GM19395 (cell line): Measurements from ENCODE around the gene SAMD11.
"Not testable (repeated sequence)": the region's sequence is repeated elsewhere in the genome, so short reads cannot be mapped to it uniquely, and the experiment has no call there.

Experiments used
- ATAC-seq: cut with Tn5 transposase; IDR thresholded peaks from one replicate; pipeline ENCODE4 v1.9.1; 2021; ENCODE audit warnings: mild to moderate bottlenecking, moderate library complexity; ENCODE audit not compliant: unreplicated experiment

Gene SAMD11

GRCh38 chr1:974687-975328 is 51.1 kb downstream of the SAMD11 start:
- ATAC-seq: no peak

- ATAC-seq: no peak
Measured at GRCh38 chr1:975365-975764, 51.6 kb downstream of the SAMD11 start.

GRCh38 chr1:975896-976683 is 52.4 kb downstream of the SAMD11 start:
- no peak for ATAC-seq

GRCh38 chr1:976791-977190 is 53.1 kb downstream of the SAMD11 start:
- not testable (repeated sequence) for ATAC-seq

- no peak for ATAC-seq
Measured at GRCh38 chr1:978069-978834, 54.5 kb downstream of the SAMD11 start.

DNA sequence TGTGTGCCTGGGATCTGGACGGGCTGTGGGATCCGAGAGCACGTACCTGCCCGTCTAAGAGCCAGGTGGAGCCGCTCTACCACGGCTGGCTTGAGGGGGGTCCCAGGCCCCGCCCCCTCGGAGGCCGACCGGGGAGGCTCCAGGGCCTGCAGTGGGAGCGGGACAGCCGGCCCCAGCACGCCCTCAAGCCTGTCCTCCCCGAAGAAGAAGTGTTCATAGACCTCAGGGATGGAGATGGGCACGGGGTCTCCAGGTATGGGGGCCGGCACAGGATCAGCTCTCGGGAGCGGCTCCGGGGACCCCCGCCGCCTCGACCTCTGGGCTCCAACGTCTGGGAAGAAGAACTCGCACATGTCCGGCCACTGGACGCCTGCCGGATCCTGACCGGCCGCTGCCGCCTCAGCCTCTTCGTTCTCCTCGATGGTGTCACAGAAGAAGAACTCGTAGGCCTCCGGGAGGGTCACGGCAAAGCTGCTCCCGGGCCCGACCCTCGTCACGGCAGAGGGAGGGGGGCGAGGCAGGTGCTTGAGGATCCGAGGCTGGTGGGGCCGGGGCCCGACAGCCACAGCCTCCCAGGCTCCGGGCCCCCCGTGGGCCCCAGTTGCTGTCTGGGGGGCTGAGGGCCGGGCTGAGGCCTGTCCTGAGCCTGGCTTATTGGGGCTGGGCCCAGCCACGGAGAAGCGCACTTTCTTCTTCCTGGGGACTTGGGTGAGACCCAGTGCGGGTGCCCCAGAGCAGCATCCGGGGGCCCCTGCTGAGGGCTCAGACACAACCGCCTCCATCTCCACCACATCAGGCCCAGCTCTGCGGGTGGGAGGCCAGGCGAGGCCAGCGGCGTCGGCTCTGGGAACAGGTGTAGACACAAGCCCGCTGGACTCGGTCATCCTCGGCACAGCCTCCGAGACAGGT is 55.4 kb downstream of the SAMD11 start:
- no peak for ATAC-seq

GRCh38 chr1:979744-980072 is 56.0 kb downstream of the SAMD11 start:
- ATAC-seq: no peak

GRCh38 chr1:980137-980571 is 56.4 kb downstream of the SAMD11 start:
- no peak for ATAC-seq

GRCh38 chr1:980602-981395 is 57.1 kb downstream of the SAMD11 start:
- no peak for ATAC-seq

GRCh38 chr1:981491-981954 is 57.8 kb downstream of the SAMD11 start:
- no peak for ATAC-seq

DNA sequence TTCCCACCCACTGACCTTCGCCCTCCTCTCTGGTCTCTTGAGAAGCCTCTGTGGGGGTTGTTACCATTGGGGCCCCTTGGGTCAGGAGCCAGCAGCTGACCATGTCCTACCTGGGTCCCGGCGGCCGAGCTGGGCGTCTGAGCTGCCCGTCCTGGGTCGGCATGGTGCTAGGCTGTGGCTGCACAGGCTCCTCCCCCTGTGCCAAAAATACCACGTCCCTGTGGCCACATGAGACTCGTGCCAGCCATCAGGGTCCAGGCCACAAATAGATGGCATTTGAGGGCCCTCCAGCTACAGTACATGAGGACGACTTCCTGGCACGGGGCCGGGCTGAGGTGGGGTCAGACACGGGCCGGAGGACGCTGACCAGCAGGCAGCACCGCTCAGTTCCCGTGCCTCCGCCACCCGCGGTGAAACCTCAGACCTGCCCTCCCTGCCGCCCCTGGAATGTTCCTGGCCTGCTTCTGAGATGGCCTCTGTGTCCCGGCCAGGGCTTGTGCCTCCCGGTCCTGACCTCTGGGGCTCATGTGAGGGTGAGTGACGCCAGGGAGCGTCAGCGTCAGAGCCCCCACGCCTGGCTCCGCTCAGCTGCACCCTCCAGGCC is 58.3 kb downstream of the SAMD11 start, which contains the start of gene PERM1:
PERM1 (minus strand) TSS at position 139 of the 604 bp plus-strand sequence. CDS start 1,064 bp downstream, outside the sequence.
- ATAC-seq: no peak

DNA sequence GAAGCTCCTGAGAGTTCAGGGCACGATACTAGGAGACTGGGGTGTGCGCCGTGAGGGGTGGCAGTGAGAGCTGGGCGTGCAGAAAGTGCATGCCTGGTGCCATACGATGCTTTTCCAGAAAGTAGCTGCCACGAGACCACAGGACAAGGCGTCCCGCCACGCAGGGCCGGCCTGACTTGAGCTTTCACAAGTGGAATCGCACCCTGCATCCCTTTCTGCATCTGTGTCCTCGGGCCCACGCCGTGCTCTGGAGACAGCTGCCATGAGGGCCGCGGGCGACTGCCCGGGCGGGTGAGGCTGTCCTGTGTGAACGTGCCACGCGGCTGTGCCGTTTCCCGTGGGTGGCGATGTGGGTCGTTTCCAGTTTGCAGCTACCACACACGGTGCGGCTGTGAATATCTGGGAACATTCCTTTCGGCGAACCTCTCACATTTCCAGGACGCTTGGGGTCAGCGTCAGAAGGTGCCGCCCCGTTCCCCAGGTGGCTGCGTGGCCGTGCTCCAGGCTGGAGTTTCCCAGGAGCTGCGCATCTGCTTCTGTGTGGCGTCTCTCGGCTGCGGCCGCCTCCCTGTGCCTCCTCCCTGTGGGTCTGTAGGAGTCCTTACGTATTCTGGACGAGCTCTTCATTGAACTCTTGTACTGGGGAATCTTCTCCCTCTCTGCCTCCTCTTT is 59.2 kb downstream of the SAMD11 start:
- ATAC-seq: no peak

- no peak for ATAC-seq
Measured at GRCh38 chr1:983798-984475, 60.2 kb downstream of the SAMD11 start.

DNA sequence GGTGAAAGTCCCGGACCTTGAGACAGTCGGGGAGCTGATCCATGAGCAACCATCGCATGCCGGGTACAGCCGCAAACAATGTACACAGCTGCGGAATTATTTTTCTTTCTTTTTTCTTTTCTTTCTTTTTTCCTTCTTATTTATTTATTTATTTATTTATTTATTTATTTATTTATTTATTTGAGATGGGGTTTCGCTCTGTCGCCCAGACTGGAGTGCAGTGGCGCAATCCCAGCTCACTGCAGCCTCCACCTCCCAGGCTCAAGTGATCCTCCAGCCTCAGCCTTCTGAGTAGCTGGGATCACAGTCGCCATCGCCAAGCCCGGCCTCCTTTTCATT is 60.7 kb downstream of the SAMD11 start:
- no peak for ATAC-seq

DNA sequence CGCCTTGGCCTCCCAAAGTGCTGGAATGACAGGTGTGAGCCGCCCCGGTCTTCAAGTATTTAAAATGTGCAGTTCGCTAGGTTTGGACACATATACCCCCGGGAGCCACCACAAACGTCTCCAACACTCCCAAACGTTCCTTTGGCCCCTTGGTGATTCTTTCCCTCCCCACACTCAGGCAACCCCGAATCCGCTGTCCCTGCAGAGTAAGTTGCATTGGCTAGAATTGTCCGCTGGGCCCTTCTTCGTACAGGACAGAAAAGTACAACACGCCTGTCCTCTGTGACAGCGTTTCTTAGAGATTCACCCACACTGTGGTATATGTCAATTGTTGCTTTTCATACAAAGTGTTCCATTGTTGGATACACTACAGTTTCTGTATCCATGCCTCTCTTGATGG is 61.4 kb downstream of the SAMD11 start:
- no peak for ATAC-seq

DNA sequence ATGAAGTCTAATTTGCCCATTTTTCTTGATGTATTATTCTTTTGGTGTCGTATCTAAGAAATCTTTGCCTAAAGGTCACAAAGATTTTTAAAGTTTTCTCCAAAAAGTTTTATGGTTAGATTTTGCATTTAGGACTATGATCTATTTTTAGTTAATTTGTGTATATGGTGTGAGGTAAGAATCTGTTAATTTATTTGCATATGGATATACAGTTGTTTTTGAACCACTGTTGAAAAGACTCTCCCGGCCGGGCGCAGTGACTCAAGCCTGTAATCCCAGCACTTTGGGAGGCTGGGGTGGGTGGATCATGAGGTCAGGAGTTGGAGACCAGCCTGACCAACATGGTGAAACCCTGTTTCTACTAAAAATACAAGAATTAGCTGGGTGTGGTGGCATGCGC is 64.3 kb downstream of the SAMD11 start:
- not testable (repeated sequence) for ATAC-seq

GRCh38 chr1:991275-991674 is 67.6 kb downstream of the SAMD11 start:
- not testable (repeated sequence) for ATAC-seq

DNA sequence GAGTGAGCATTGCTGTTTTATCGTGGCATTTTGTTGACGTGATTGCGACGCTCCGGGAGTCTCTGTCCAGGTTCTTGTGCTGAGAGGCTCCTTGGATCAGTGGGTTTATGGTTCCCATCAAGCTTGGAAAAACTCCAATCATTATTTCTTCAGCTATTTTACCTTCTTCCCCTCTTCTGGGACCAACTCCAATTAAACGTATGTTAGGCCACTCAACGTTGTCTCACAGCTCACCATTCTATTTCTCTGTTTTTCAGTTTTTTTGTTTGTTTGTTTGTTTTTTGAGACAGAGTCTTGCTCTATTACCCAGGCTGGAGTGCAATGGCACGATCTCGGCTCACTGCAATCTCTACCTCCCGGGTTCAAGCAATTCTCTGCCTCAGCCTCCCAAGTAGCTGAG is 68.2 kb downstream of the SAMD11 start:
- ATAC-seq: no peak
